GM12891 (cell line): ENCODE results near the gene COL5A1.

ENCODE experiments used
- POLR2A ChIP-seq: IDR thresholded peaks from 2 replicates; pipeline ENCODE4 v1.6.1; 2011; ENCODE audit warnings: low read depth, low read length, control low read depth
- POLR2AphosphoS5 ChIP-seq: IDR thresholded peaks from 2 replicates; pipeline ENCODE4 v1.6.1; 2011; ENCODE audit warnings: low read depth, low read length, control low read depth

- TF ChIP-seq POLR2A (no peak), POLR2AphosphoS5 (no peak)
These were observed 218.9 kb downstream of the COL5A1 start for GRCh38 chr9:134860510-134860909.
